Measurements from ENCODE around the gene MS4A8.
"Not testable (repeated sequence)": the region's sequence is repeated elsewhere in the genome, so short reads cannot be mapped to it uniquely, and the experiment has no call there.

The MS4A8 gene

GRCh38 chr11:60725592-60725991, 26.2 kb downstream of the MS4A8 start:
- no peak for DNase-seq (ENCODE audit: low read depth in 2 of 2)

- no peak for DNase-seq (ENCODE audit: low read depth in 2 of 2)
These were observed 32.2 kb downstream of the MS4A8 start for GRCh38 chr11:60731586-60731985.

- no peak for DNase-seq (ENCODE audit: low read depth in 2 of 2)
These were observed 34.9 kb downstream of the MS4A8 start for GRCh38 chr11:60734279-60734678.

- DNase-seq (ENCODE audit: low read depth in 2 of 2), result no peak
These were observed 39.7 kb downstream of the MS4A8 start for GRCh38 chr11:60739114-60739513.

- DNase-seq (ENCODE audit: low read depth in 2 of 2), result no peak
These were observed 41.2 kb downstream of the MS4A8 start for GRCh38 chr11:60740573-60740972.

- DNase-seq (ENCODE audit: low read depth in 2 of 2), result no peak
These were observed 42.0 kb downstream of the MS4A8 start for GRCh38 chr11:60741421-60741820.

- DNase-seq (ENCODE audit: low read depth in 2 of 2), result no peak
These were observed 43.6 kb downstream of the MS4A8 start for GRCh38 chr11:60743058-60743457.

GRCh38 chr11:60744114-60744513, 44.7 kb downstream of the MS4A8 start:
- DNase-seq (ENCODE audit: low read depth in 2 of 2), result no peak

- no peak for DNase-seq (ENCODE audit: low read depth in 2 of 2)
These were observed 48.0 kb downstream of the MS4A8 start for GRCh38 chr11:60747359-60747873.

- no peak for DNase-seq (ENCODE audit: low read depth in 2 of 2)
These were observed 48.8 kb downstream of the MS4A8 start for GRCh38 chr11:60748225-60748624.

- no peak for DNase-seq (ENCODE audit: low read depth in 2 of 2)
These were observed 49.4 kb downstream of the MS4A8 start for GRCh38 chr11:60748821-60749220.

GRCh38 chr11:60750911-60751310, 51.5 kb downstream of the MS4A8 start:
- no peak for DNase-seq (ENCODE audit: low read depth in 2 of 2)

GRCh38 chr11:60753309-60753708, 53.9 kb downstream of the MS4A8 start:
- DNase-seq (ENCODE audit: low read depth in 2 of 2), result no peak

GRCh38 chr11:60754887-60755286, 55.5 kb downstream of the MS4A8 start:
- DNase-seq (ENCODE audit: low read depth in 2 of 2), result no peak

- no peak for DNase-seq (ENCODE audit: low read depth in 2 of 2)
These were observed 57.1 kb downstream of the MS4A8 start, which contains the start of gene MS4A15 for GRCh38 chr11:60756307-60757032. Gene MS4A15 (plus strand): TSS chr11:60756867. CDS start chr11:60763734, 6,867 bp downstream.

GRCh38 chr11:60757231-60757800, 57.9 kb downstream of the MS4A8 start:
- no peak for DNase-seq (ENCODE audit: low read depth in 2 of 2)

- not testable (repeated sequence) for DNase-seq (ENCODE audit: low read depth in 2 of 2)
These were observed 59.3 kb downstream of the MS4A8 start for GRCh38 chr11:60758671-60759070.

- DNase-seq (ENCODE audit: low read depth in 2 of 2), result not testable (repeated sequence)
These were observed 60.2 kb downstream of the MS4A8 start for GRCh38 chr11:60759438-60760225.

GRCh38 chr11:60761436-60762190, 62.2 kb downstream of the MS4A8 start:
- no peak for DNase-seq (ENCODE audit: low read depth in 2 of 2)

GRCh38 chr11:60762851-60763691, 63.7 kb downstream of the MS4A8 start:
- no peak for DNase-seq (ENCODE audit: low read depth in 2 of 2)
